Measurements from ENCODE around the gene GJA10. TPM values are rescaled to one million over a fixed set of nuclear protein-coding genes. Genes with fewer than 3 reads are reported as not detected.

The GJA10 gene
- total RNA-seq, 4 donors from 2014 or later: not detected

- Histone ChIP-seq H3K27me3 (no peaks in the 10 kb centered on the region), H3K4me3 (no peak overlapping the region), H3K36me3 (peaks cover 6% of the 10 kb centered on the region), H3K27ac (no peak overlapping the region), H3K9me3 (no peaks in the 10 kb centered on the region), H3K4me1 (peaks cover 24% of the 10 kb centered on the region)
- TF ChIP-seq POLR2AphosphoS5 (IDR thresholded peaks at IDR 0.05): no peak
- no peak for TF ChIP-seq POLR2A (IDR thresholded peaks at IDR 0.05)
- TF ChIP-seq CTCF (IDR thresholded peaks at IDR 0.05): no peak
- TF ChIP-seq EP300 (IDR thresholded peaks at IDR 0.05): no peak
- 95% methylated on average over 12 of the region's 12 CpGs for whole genome bisulfite sequencing
- DNase-seq (ENCODE audit: low spot score in 2 of 2): no peak
Measured at GRCh38 chr6:89938014-89938413, 43.7 kb downstream of the GJA10 start.

GRCh38 chr6:89939144-89939543, 44.9 kb downstream of the GJA10 start:
- no peak for DNase-seq (ENCODE audit: low spot score in 2 of 2)
- H3K4me3 ChIP-seq: no peak overlapping the region
- H3K36me3 ChIP-seq: peaks cover 6% of the 10 kb centered on the region
- WGBS: 85% methylated on average over 2 of the region's 2 CpGs
- H3K9me3 ChIP-seq: no peaks in the 10 kb centered on the region
- no peak overlapping the region for H3K27ac ChIP-seq
- peaks cover 24% of the 10 kb centered on the region for H3K4me1 ChIP-seq
- H3K27me3 ChIP-seq: no peaks in the 10 kb centered on the region
- TF ChIP-seq CTCF (IDR thresholded peaks at IDR 0.05) (no peak), EP300 (IDR thresholded peaks at IDR 0.05) (no peak), POLR2A (IDR thresholded peaks at IDR 0.05) (no peak), POLR2AphosphoS5 (IDR thresholded peaks at IDR 0.05) (no peak)

GRCh38 chr6:89940225-89941027, 46.2 kb downstream of the GJA10 start:
- 31% methylated on average over 9 of the region's 9 CpGs for WGBS
- H3K4me3 ChIP-seq: no peak overlapping the region
- no peaks in the 10 kb centered on the region for H3K27me3 ChIP-seq
- no peak for DNase-seq (ENCODE audit: low spot score in 2 of 2)
- TF ChIP-seq CTCF (IDR thresholded peaks at IDR 0.05) (peak; percentile 43 to 58), EP300 (IDR thresholded peaks at IDR 0.05) (no peak)
- no peaks in the 10 kb centered on the region for H3K9me3 ChIP-seq
- peaks cover 6% of the 10 kb centered on the region for H3K36me3 ChIP-seq
- peaks cover 24% of the 10 kb centered on the region for H3K4me1 ChIP-seq
- peak overlapping the region; percentile 77 for H3K27ac ChIP-seq

- DNase-seq (ENCODE audit: low spot score in 2 of 2): no peak
- H3K36me3 ChIP-seq: peaks cover 6% of the 10 kb centered on the region
- H3K9me3 ChIP-seq: no peaks in the 10 kb centered on the region
- no peak overlapping the region for H3K4me3 ChIP-seq
- 61% methylated on average over 15 of the region's 15 CpGs for WGBS
- no peaks in the 10 kb centered on the region for H3K27me3 ChIP-seq
- peak overlapping the region; percentile 77 for H3K27ac ChIP-seq
- TF ChIP-seq CTCF (IDR thresholded peaks at IDR 0.05): no peak
- no peak for TF ChIP-seq POLR2AphosphoS5 (IDR thresholded peaks at IDR 0.05)
- TF ChIP-seq EP300 (IDR thresholded peaks at IDR 0.05): no peak
- TF ChIP-seq POLR2A (IDR thresholded peaks at IDR 0.05): no peak
- peaks cover 24% of the 10 kb centered on the region for H3K4me1 ChIP-seq
Measured at GRCh38 chr6:89941031-89941762, 46.9 kb downstream of the GJA10 start.
